Fibroblast of pulmonary artery (primary cell): ENCODE results near the gene SAMD11.

Experiments
- DNase-seq: peaks from one replicate; pipeline ENCODE4 v3.0.0-alpha.2; 2010; ENCODE audit warnings: low read depth
- H3K4me3 ChIP-seq: replicated peaks from 2 replicates; pipeline ENCODE4 v1.5.1; 2011; ENCODE audit warnings: low read depth, mild to moderate bottlenecking, control low read depth, low read length, moderate library complexity
- CTCF ChIP-seq: IDR thresholded peaks from 2 replicates; pipeline ENCODE4 v1.5.1; 2011; ENCODE audit warnings: mild to moderate bottlenecking, control low read depth, low read length, inconsistent platforms; ENCODE audit errors: missing control alignments

Gene SAMD11

GRCh38 chr1:933603-933940 is 9.8 kb downstream of the SAMD11 start:
- no peak for DNase-seq
- no peak overlapping the region for H3K4me3 ChIP-seq
- no peak for TF ChIP-seq CTCF

- no peak for DNase-seq
- TF ChIP-seq CTCF: no peak
- no peak overlapping the region for H3K4me3 ChIP-seq
Observed at GRCh38 chr1:934991-935750, 11.4 kb downstream of the SAMD11 start.

- DNase-seq: no peak
- no peak overlapping the region for H3K4me3 ChIP-seq
- no peak for TF ChIP-seq CTCF
Observed at GRCh38 chr1:935751-936231, 12.1 kb downstream of the SAMD11 start.

- no peak for DNase-seq
- no peak overlapping the region for H3K4me3 ChIP-seq
- TF ChIP-seq CTCF: no peak
Observed at GRCh38 chr1:936348-937264, 12.9 kb downstream of the SAMD11 start.

GRCh38 chr1:937521-937920 is 13.8 kb downstream of the SAMD11 start:
- no peak overlapping the region for H3K4me3 ChIP-seq
- no peak for DNase-seq
- no peak for TF ChIP-seq CTCF

- DNase-seq: peak; percentile 32
- TF ChIP-seq CTCF: peak; percentile 45
- H3K4me3 ChIP-seq: no peak overlapping the region
Observed at GRCh38 chr1:938088-938683, 14.5 kb downstream of the SAMD11 start.
